Upper lobe of left lung (tissue), 4 donors: Measurements from ENCODE around the gene CEP295NL.

ENCODE experiments used
- CTCF ChIP-seq, 6 experiments: fragments of 450-650 bp in 4 of 6; fragments of 200-600 bp in 2 of 6; sonication (generic) in 2 of 6; IDR thresholded peaks; one replicate each; pipeline ENCODE4 v1.5.1; 2016 to 2019; ENCODE audit warnings: antibody characterized with exemption in 6 of 6
- EP300 ChIP-seq, 4 donors: sonication (generic); formaldehyde crosslinking; IDR thresholded peaks; one replicate each; pipeline ENCODE4 v1.5.1; 2017; ENCODE audit warnings: antibody characterized with exemption in 4 of 4, control low read depth in 2 of 4

GRCh38 chr17:78896834-78897663 lies 6.0 kb downstream of the CEP295NL start:
- TF ChIP-seq EP300 (IDR thresholded peaks at IDR 0.05) (no peak), CTCF (IDR thresholded peaks at IDR 0.05) (no peak)
